Rectal smooth muscle tissue (tissue), 1 donor: ENCODE data around the gene KRT27.

Experiments
- H3K27ac ChIP-seq: one replicate; pipeline ENCODE4 v1.7.0; 2013; ENCODE audit warnings: low read depth, low read length, inconsistent platforms
- H3K27me3 ChIP-seq: one replicate; pipeline ENCODE4 v1.7.0; 2013; ENCODE audit warnings: low read length; ENCODE audit not compliant: control insufficient read depth, insufficient read depth
- H3K36me3 ChIP-seq: one replicate; pipeline ENCODE4 v1.7.0; 2013; ENCODE audit warnings: low read length; ENCODE audit not compliant: control insufficient read depth, insufficient read depth
- H3K4me1 ChIP-seq: one replicate; pipeline ENCODE4 v1.7.0; 2013; ENCODE audit warnings: low read length; ENCODE audit not compliant: control insufficient read depth, insufficient read depth
- H3K4me3 ChIP-seq: one replicate; pipeline ENCODE4 v1.7.0; 2013; ENCODE audit warnings: low read length
- H3K9ac ChIP-seq: one replicate; pipeline ENCODE4 v1.7.0; 2013; ENCODE audit warnings: low read length

The KRT27 gene

DNA sequence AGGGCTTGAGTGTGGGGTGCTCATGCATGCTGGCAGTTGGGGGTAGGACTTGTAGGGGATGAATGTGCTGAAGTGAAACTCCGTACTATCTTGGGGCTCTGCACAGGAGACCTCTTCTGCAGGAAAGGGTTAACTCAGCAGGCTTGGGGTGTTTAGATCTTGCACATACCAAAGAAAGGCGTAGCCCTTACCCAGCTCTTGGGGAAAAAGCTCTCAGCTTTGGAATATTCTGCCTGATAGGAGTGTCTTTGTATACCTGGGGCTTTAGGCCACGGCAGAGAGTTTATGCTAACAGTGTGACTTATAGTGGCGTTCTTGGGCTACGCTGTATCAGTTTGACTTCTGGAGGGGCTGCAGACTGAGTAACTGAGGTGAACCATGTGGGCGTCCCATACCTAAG lies 48.3 kb downstream of the KRT27 start:
- H3K4me1 ChIP-seq, result no peaks in the 10 kb centered on the region
- no peaks in the 10 kb centered on the region for H3K27me3 ChIP-seq
- no peak overlapping the region for H3K27ac ChIP-seq
- H3K36me3 ChIP-seq, result no peaks in the 10 kb centered on the region
- H3K9ac ChIP-seq, result no peak overlapping the region
- H3K4me3 ChIP-seq, result no peak overlapping the region

DNA sequence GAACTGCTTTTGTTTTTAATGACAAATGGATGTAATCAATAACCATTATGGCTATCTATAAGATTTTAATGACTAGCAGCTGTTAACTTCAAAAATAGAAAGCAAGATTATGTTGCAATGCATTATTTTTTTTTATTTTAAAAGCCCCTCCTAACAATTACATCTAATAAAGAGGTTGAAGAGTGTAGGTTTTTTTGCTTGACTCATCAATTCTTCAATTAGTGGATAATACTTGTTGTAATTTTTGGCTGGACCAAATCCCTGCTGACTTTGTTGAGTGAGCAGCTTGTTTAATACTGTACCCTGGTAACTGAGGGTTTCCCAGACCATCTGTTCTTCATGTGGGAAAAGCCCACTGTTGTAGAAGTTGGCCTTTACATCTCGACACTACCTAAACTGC lies 51.4 kb downstream of the KRT27 start:
- Histone ChIP-seq H3K4me3 (no peak overlapping the region), H3K27me3 (no peaks in the 10 kb centered on the region), H3K27ac (no peak overlapping the region), H3K9ac (no peak overlapping the region), H3K36me3 (no peaks in the 10 kb centered on the region), H3K4me1 (no peaks in the 10 kb centered on the region)

DNA sequence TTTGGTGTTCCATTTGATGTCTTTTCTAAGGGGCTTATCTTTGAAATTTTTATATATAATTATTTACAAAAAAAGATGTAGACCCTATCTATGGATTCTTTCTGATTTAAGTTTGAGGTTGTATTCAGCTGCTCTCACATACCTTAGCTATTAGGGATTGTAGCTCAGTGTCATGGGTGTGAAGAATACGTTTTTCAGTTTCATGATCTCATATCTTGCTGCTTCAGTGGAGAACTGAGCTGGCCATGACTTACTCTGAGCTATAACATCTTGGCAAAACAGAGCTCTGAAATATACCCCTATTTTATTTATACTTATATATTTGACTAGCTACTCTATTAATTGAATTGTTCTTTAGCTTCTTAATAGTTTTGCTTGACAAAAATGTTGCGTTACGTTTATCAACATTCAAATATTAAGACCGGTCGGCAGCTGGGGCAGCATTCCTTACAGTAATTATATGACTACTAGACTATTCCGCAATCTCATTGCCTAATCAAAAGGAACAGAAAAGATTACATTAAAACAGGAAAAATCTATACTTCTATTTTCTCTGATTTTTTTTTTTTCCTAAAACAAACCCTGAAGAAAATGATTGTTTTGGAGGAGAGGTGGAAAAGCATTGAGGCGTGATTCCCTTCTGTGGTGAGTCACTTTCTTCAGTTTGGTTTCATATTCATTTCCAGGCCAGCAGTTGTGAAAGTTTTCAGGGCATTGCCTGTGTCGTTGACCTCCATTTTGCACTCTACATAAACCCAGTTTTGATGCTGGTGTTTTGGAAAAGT lies 54.7 kb downstream of the KRT27 start:
- H3K36me3 ChIP-seq, result no peaks in the 10 kb centered on the region
- no peaks in the 10 kb centered on the region for H3K4me1 ChIP-seq
- no peak overlapping the region for H3K4me3 ChIP-seq
- no peak overlapping the region for H3K9ac ChIP-seq
- H3K27ac ChIP-seq, result no peak overlapping the region
- no peaks in the 10 kb centered on the region for H3K27me3 ChIP-seq

DNA sequence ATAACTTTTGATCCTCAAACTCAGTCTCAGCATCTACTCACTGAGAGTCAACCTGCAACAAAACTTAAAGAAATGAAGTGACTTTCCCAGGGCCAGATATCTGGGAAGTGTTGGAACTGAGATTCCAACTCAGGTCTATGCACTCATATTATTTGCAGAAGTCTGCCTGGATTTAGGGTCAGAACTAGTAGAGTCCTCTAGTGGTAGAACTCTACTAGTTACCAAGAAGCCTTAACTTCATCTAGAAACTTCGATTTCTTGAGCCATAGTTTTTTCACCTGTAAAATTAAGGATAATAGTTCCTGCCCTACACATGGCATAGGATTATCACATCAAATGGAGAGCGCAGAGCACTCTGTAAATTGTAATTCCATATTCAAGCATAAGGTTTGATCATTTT lies 55.4 kb downstream of the KRT27 start:
- H3K27me3 ChIP-seq, result no peaks in the 10 kb centered on the region

More for the DNA sequence above, 55.4 kb downstream of the KRT27 start:
- no peaks in the 10 kb centered on the region for H3K36me3 ChIP-seq
- no peaks in the 10 kb centered on the region for H3K4me1 ChIP-seq
- H3K9ac ChIP-seq, result no peak overlapping the region
- H3K27ac ChIP-seq, result no peak overlapping the region
- H3K4me3 ChIP-seq, result no peak overlapping the region
